Tibial nerve (tissue), 4 donors: Measurements from ENCODE around the gene MFRP. TPM values are rescaled to one million over a fixed set of nuclear protein-coding genes. Genes with fewer than 3 reads are reported as not detected.

Experiments
- DNase-seq, 2 donors: peaks; one replicate each; pipeline ENCODE4 v3.0.0-alpha.2; 2019; ENCODE audit warnings: low spot score in 2 of 2
- H3K27ac ChIP-seq, 4 donors: fragments of 200-600 bp; sonication (generic) in 3 of 4; one replicate each; pipeline ENCODE4 v1.5.1; 2017 to 2019; ENCODE audit warnings: mild to moderate bottlenecking in 1 of 4
- H3K27me3 ChIP-seq, 2 donors: fragments of 200-600 bp; sonication (generic) in 1 of 2; one replicate each; pipeline versions ENCODE4 v1.5.1 to v1.6.0; 2017 to 2019
- H3K36me3 ChIP-seq, 3 donors: fragments of 200-600 bp; sonication (generic); one replicate each; pipeline ENCODE4 v1.5.1; 2018 to 2019
- H3K4me1 ChIP-seq, 4 donors: fragments of 200-600 bp; sonication (generic) in 3 of 4; one replicate each; pipeline ENCODE4 v1.5.1; 2017 to 2019
- H3K4me3 ChIP-seq, 4 donors: fragments of 200-600 bp; sonication (generic) in 3 of 4; one replicate each; pipeline ENCODE4 v1.5.1; 2017 to 2019; ENCODE audit warnings: mild to moderate bottlenecking in 1 of 4, moderate library complexity in 1 of 4
- H3K9me3 ChIP-seq, 4 donors: fragments of 200-600 bp; sonication (generic) in 3 of 4; one replicate each; pipeline ENCODE4 v1.5.1; 2017 to 2019
- CTCF ChIP-seq, 5 experiments: fragments of 200-600 bp in 3 of 5; fragments of 450-650 bp in 2 of 5; sonication (generic) in 3 of 5; IDR thresholded peaks; one replicate each; pipeline ENCODE4 v1.5.1; 2016 to 2019; ENCODE audit warnings: antibody characterized with exemption in 5 of 5, mild to moderate bottlenecking in 3 of 5, moderate library complexity in 2 of 5
- EP300 ChIP-seq, 2 donors: sonication (generic); formaldehyde crosslinking; IDR thresholded peaks; one replicate each; pipeline ENCODE4 v1.6.1; 2017; ENCODE audit warnings: antibody characterized with exemption in 2 of 2, mild to moderate bottlenecking in 1 of 2
- POLR2A ChIP-seq, 2 donors: fragments of 450-650 bp; IDR thresholded peaks; one replicate each; pipeline ENCODE4 v1.6.1; 2017; ENCODE audit warnings: antibody characterized with exemption in 2 of 2, mild to moderate bottlenecking in 2 of 2, moderate library complexity in 2 of 2
- WGBS, 2 donors: methylation state at CpG; one replicate each; pipeline ENCODE4 v1.1.5; 2018; 5-methylcytosine and 5-hydroxymethylcytosine counted together
- total RNA-seq, 4 donors: library from RNA; depleted of rRNA; stranded (reverse); fragments of >200 nt; gene quantifications; one replicate each; pipeline ENCODE4 v1.1.0, GENCODE V29; 2016

The MFRP gene
- total RNA-seq, 4 donors from 2014 or later = 0.44 TPM; not detected in 3

- Histone ChIP-seq H3K4me3 (peak overlapping the region; percentile 60 to 71 (median 65)), H3K27me3 (peaks cover 0 to 31% of the 10 kb centered on the region in 2 donors), H3K9me3 (no peaks in the 10 kb centered on the region), H3K36me3 (peaks cover 0 to 19% (median under 1%) of the 10 kb centered on the region in 3 donors), H3K4me1 (peaks cover 0 to 76% (median 51%) of the 10 kb centered on the region in 4 donors), H3K27ac (peak overlapping the region; percentile 87 to 96 (median 93))
- TF ChIP-seq POLR2A (IDR thresholded peaks at IDR 0.05) = no peak
- no peak for TF ChIP-seq EP300 (IDR thresholded peaks at IDR 0.05)
- TF ChIP-seq CTCF (IDR thresholded peaks at IDR 0.05) = no peak
- DNase-seq = no peak
- WGBS, 2 donors = 0 to 1% methylated on average over 9 to 29 of the region's 46 CpGs
Observed at GRCh38 chr11:119316016-119316728, 30.3 kb downstream of the MFRP start.

GRCh38 chr11:119315131-119316015 is 31.1 kb downstream of the MFRP start:
- H3K9me3 ChIP-seq = no peaks in the 10 kb centered on the region
- no peak for DNase-seq
- peaks cover 0 to 27% (median 4%) of the 10 kb centered on the region in 3 donors for H3K36me3 ChIP-seq
- H3K4me3 ChIP-seq = peak overlapping the region; percentile 60 to 71 (median 65)
- peaks cover 0 to 27% of the 10 kb centered on the region in 2 donors for H3K27me3 ChIP-seq
- H3K4me1 ChIP-seq = peaks cover 0 to 68% (median 46%) of the 10 kb centered on the region in 4 donors
- TF ChIP-seq CTCF (IDR thresholded peaks at IDR 0.05) = peak in 4 of 5 experiments; percentile 13 to 54 (median 31)
- peak in 1 of 2 donors; percentile 35 for TF ChIP-seq POLR2A (IDR thresholded peaks at IDR 0.05)
- peak in 1 of 2 donors; percentile 72 for TF ChIP-seq EP300 (IDR thresholded peaks at IDR 0.05)
- H3K27ac ChIP-seq = peak overlapping the region; percentile 87 to 96 (median 93)
- 10 to 14% methylated on average over 19 to 24 of the region's 29 CpGs for WGBS, 2 donors

GRCh38 chr11:119314726-119315125 is 31.8 kb downstream of the MFRP start:
- peaks cover 0 to 25% of the 10 kb centered on the region in 2 donors for H3K27me3 ChIP-seq
- TF ChIP-seq CTCF (IDR thresholded peaks at IDR 0.05) (no peak), POLR2A (IDR thresholded peaks at IDR 0.05) (no peak), EP300 (IDR thresholded peaks at IDR 0.05) (no peak)
- H3K27ac ChIP-seq = peak overlapping the region; percentile 87 to 96 (median 93)
- H3K36me3 ChIP-seq = peaks cover 0 to 33% (median 4%) of the 10 kb centered on the region in 3 donors
- WGBS, 2 donors = 56 to 57% methylated on average over 18 of the region's 18 CpGs
- H3K4me1 ChIP-seq = peaks cover 0 to 62% (median 39%) of the 10 kb centered on the region in 4 donors
- no peak for DNase-seq
- H3K9me3 ChIP-seq = no peaks in the 10 kb centered on the region
- H3K4me3 ChIP-seq = peak overlapping the region; percentile 60 to 71 (median 65)

GRCh38 chr11:119310682-119311052 is 35.8 kb downstream of the MFRP start:
- Histone ChIP-seq H3K27ac (peak overlapping the region in 2 of 4 donors; percentile 64 to 96), H3K27me3 (peaks cover 0 to 1% of the 10 kb centered on the region in 2 donors), H3K9me3 (no peaks in the 10 kb centered on the region), H3K4me1 (peaks cover 0 to 48% (median 13%) of the 10 kb centered on the region in 4 donors), H3K4me3 (no peak overlapping the region), H3K36me3 (peaks cover 0 to 50% (median 4%) of the 10 kb centered on the region in 3 donors)
- no peak for DNase-seq
- no peak for TF ChIP-seq CTCF (IDR thresholded peaks at IDR 0.05)
- TF ChIP-seq EP300 (IDR thresholded peaks at IDR 0.05) = no peak
- no peak for TF ChIP-seq POLR2A (IDR thresholded peaks at IDR 0.05)
- WGBS, 2 donors = 66 to 74% methylated on average over 16 to 20 of the region's 20 CpGs
